Measurements from ENCODE around the gene PLPP3. TPM values are rescaled to one million over a fixed set of nuclear protein-coding genes. Genes with fewer than 3 reads are reported as not detected.

Gene PLPP3
- total and polyA plus RNA-seq, 12 donors = 16.2 to 136 (median 77.8) TPM

GRCh38 chr1:56542651-56543050, 36.7 kb downstream of the PLPP3 start:
- Histone ChIP-seq H3K27me3 (no peaks in the 10 kb centered on the region), H3K4me3 (no peak overlapping the region), H3K9me3 (no peaks in the 10 kb centered on the region), H3K36me3 (no peaks in the 10 kb centered on the region), H3K4me1 (peaks cover 27 to 99% (median 90%) of the 10 kb centered on the region in 9 donors), H3K27ac (peak overlapping the region in 1 of 10 donors; percentile 28)
- DNase-seq (no peak), ATAC-seq (no peak)
- WGBS, 2 donors = 89 to 97% methylated on average over 5 of the region's 5 CpGs
- no peak for TF ChIP-seq CTCF (IDR thresholded peaks at IDR 0.05)
- intact Hi-C loops (cut with DNase I) = no loop called here

DNA sequence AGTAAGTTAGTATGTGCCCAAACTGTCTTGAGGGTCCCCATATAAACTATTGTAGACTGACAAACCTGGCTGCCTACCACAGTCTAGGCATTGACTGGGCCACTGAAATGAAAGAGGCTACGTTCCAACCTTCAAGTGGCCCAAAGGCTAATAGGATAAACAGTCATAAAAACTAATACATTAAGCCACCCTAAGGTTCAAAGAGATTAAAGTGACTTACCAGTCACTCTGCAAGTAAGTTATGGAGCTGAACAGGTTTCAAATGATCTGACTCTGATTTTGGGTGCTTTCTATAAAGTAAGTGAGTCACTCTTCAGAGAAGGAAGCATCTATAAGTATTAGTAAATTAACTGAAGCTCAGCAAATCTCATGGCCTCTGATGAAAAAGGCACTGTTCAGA, 38.0 kb downstream of the PLPP3 start:
- Histone ChIP-seq H3K27ac (peak overlapping the region in 6 of 10 donors; percentile 6 to 77 (median 53)), H3K9me3 (no peaks in the 10 kb centered on the region), H3K4me1 (peaks cover 20 to 99% (median 90%) of the 10 kb centered on the region in 9 donors), H3K27me3 (no peaks in the 10 kb centered on the region), H3K36me3 (peaks cover 0 to 8% (median 0%) of the 10 kb centered on the region in 9 donors), H3K4me3 (no peak overlapping the region)
- ATAC-seq = no peak
- no peak for DNase-seq
- intact Hi-C loops (cut with DNase I) = no loop called here
- no peak for TF ChIP-seq CTCF (IDR thresholded peaks at IDR 0.05)
- 65 to 74% methylated on average over 1 of the region's 1 CpG for WGBS, 2 donors

DNA sequence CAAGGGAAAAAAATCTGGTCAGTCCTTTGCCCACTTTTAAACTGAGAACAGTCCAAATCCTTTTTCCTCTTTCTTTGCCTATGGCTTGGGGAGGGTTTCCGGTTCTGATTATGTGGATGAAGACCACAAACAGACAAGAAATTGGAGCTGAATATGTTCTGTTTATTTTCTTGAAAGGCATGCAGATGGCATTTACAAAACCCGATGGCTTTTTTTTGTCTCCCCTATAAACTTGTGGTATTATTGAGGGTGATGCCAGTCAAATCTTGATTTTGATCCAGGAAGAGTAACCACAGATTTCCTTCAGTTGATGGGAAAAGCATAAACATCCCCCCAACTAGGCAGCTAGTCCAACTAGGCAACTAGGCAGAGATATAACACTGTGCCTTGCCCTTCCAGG, 38.9 kb downstream of the PLPP3 start:
- peak overlapping the region in 8 of 10 donors; percentile 20 to 77 (median 66) for H3K27ac ChIP-seq
- H3K9me3 ChIP-seq = no peaks in the 10 kb centered on the region
- H3K36me3 ChIP-seq = peaks cover 0 to 18% (median 0%) of the 10 kb centered on the region in 9 donors
- intact Hi-C loops (cut with DNase I) = no loop called here
- H3K4me3 ChIP-seq = no peak overlapping the region
- H3K4me1 ChIP-seq = peaks cover 16 to 99% (median 90%) of the 10 kb centered on the region in 9 donors
- TF ChIP-seq CTCF (IDR thresholded peaks at IDR 0.05) = no peak
- DNase-seq (no peak), ATAC-seq (no peak)
- no peaks in the 10 kb centered on the region for H3K27me3 ChIP-seq
- 61 to 78% methylated on average over 2 of the region's 2 CpGs for WGBS, 2 donors

GRCh38 chr1:56539520-56539931, 39.8 kb downstream of the PLPP3 start:
- 28 to 34% methylated on average over 2 of the region's 2 CpGs for WGBS, 2 donors
- H3K36me3 ChIP-seq = peaks cover 0 to 27% (median 8%) of the 10 kb centered on the region in 9 donors
- ATAC-seq = peak in 1 of 8 donors; percentile 17
- H3K27me3 ChIP-seq = no peaks in the 10 kb centered on the region
- H3K27ac ChIP-seq = peak overlapping the region; percentile 13 to 77 (median 64)
- no peaks in the 10 kb centered on the region for H3K9me3 ChIP-seq
- no peak overlapping the region for H3K4me3 ChIP-seq
- peaks cover 22 to 99% (median 90%) of the 10 kb centered on the region in 9 donors for H3K4me1 ChIP-seq
- TF ChIP-seq CTCF (IDR thresholded peaks at IDR 0.05) = no peak
- DNase-seq = no peak
- intact Hi-C loops (cut with DNase I) = loop anchor here in 2 of 10 donors (5.0 kb wide), 2 partner anchors 33 to 38 kb away; partner anchors contain the start of gene PLPP3 (in 1 of the 2)
